BLaER1 (cell line): ENCODE results near the gene SIAH3.

Source experiments
- H3K27ac ChIP-seq: shearing (Covaris generic); formaldehyde crosslinking; 2 replicates; pipeline ENCODE4 v1.8.1; 2022
- H3K27me3 ChIP-seq: shearing (Covaris generic); formaldehyde crosslinking; 2 replicates; pipeline ENCODE4 v1.8.1; 2022
- H3K36me3 ChIP-seq: shearing (Covaris generic); formaldehyde crosslinking; 2 replicates; pipeline ENCODE4 v1.8.1; 2022
- H3K4me1 ChIP-seq: shearing (Covaris generic); formaldehyde crosslinking; 2 replicates; pipeline ENCODE4 v1.8.1; 2022
- H3K4me2 ChIP-seq: shearing (Covaris generic); formaldehyde crosslinking; 2 replicates; pipeline ENCODE4 v1.8.1; 2022
- H3K4me3 ChIP-seq: shearing (Covaris generic); formaldehyde crosslinking; 2 replicates; pipeline ENCODE4 v1.8.1; 2022
- H3K9ac ChIP-seq: shearing (Covaris generic); formaldehyde crosslinking; 2 replicates; pipeline ENCODE4 v1.8.1; 2022
- H3K9me3 ChIP-seq: shearing (Covaris generic); formaldehyde crosslinking; 2 replicates; pipeline ENCODE4 v1.8.1; 2022
- H4K20me1 ChIP-seq: shearing (Covaris generic); formaldehyde crosslinking; 2 replicates; pipeline ENCODE4 v1.8.1; 2022
- Cebpa-rat ChIP-seq: shearing (Covaris generic); IDR thresholded peaks from 2 replicates; pipeline ENCODE4 v1.8.1; 2022

Gene SIAH3, protein sequence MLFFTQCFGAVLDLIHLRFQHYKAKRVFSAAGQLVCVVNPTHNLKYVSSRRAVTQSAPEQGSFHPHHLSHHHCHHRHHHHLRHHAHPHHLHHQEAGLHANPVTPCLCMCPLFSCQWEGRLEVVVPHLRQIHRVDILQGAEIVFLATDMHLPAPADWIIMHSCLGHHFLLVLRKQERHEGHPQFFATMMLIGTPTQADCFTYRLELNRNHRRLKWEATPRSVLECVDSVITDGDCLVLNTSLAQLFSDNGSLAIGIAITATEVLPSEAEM

DNA sequence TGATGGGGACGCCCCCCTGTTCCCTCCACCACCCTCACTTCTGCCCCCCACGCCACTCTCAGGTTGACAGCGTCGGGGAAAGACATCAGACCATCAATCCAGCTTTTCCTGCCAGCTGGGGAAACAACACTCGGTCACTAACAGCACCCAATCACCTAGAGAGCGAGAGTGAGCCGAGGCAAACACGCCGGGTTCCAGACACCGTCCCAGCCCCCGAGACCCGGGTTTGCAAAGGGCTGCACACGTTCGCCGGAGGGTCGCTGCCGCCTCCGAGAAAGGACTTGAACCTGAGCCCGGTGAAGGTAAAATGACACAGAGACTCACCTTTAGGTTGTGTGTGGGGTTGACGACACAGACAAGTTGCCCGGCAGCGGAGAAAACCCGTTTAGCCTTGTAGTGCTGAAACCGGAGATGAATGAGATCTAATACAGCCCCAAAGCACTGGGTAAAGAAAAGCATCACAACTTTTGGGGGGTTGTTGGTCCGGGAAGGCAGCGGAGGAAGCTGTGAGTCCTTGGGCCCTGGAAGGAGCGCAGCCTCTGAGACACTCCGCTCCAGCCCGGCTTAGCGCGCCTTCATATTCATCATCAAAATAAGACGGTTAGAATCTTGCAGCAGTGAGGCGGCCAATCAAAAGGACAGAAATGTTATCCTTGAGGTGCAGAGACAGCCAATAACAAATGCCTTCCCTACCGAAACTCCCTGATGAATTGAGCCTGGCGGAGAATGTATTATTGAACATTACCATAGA, at the start of gene SIAH3:
SIAH3 (minus strand) TSS at position 583 of the 751 bp plus-strand sequence; CDS start at position 459, 124 bp downstream.
- no peak for TF ChIP-seq Cebpa-rat
- H4K20me1 ChIP-seq, result no peaks in the 10 kb centered on the region
- no peak within 1 kb of the TSS for H3K27ac ChIP-seq
- H3K27me3 ChIP-seq, result no peaks in the 10 kb centered on the region
- peak within 1 kb of the TSS; percentile 67 for H3K4me2 ChIP-seq
- H3K9ac ChIP-seq, result no peak within 1 kb of the TSS
- peaks cover 4% of the 10 kb centered on the region; the same call in 1 of the 2 replicates for H3K9me3 ChIP-seq
- peaks cover 46% of the 10 kb centered on the region for H3K4me1 ChIP-seq
- H3K4me3 ChIP-seq, result no peak within 1 kb of the TSS
- H3K36me3 ChIP-seq, result no peaks in the 10 kb centered on the region

DNA sequence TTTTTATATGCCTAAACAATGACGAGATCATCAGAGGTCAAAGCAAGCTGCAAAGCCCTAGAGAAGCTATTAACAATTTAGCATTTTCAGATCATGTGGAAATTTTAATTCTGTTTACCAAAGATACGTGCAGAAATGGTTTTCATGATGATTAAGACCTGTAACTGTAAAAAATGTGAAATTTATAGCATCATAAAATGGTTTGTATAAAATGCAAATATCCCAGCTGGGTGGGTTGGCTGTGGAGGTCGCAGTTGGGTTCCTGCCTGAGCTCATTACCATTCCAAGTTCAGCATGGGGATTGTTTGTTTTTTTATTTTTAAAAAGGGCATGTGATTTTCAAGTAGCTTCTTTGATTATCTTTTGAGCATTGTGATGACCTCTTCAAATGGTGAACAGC, 47.9 kb upstream of the SIAH3 start:
- no peaks in the 10 kb centered on the region for H3K4me1 ChIP-seq
- no peaks in the 10 kb centered on the region for H3K9me3 ChIP-seq
- no peak overlapping the region for H3K4me3 ChIP-seq
- H3K4me2 ChIP-seq, result no peak overlapping the region
- no peaks in the 10 kb centered on the region for H3K36me3 ChIP-seq
- H4K20me1 ChIP-seq, result no peaks in the 10 kb centered on the region
- H3K27ac ChIP-seq, result no peak overlapping the region
- H3K27me3 ChIP-seq, result no peaks in the 10 kb centered on the region
- no peak for TF ChIP-seq Cebpa-rat
- H3K9ac ChIP-seq, result no peak overlapping the region

DNA sequence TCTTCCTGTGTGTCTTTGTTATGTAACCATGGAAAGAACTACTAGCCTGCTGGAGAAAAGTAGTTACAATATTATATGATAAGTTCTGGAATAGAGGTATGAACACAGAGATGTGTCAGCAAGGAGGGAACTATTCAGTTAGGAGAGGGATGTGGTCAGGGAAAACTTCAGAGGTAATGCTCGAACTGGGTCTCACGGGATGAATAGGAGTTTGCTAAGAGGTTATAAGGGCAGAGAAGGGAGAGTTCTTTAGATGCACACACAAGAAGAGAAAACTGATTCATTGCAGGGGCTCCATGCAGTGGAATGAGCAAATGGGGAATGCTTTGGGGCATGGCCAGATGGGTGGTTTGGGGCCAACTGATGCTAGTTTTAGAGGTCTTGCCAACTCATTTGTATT, 46.0 kb upstream of the SIAH3 start:
- H3K27ac ChIP-seq, result no peak overlapping the region
- no peaks in the 10 kb centered on the region for H3K4me1 ChIP-seq
- H3K9ac ChIP-seq, result no peak overlapping the region
- H3K4me3 ChIP-seq, result no peak overlapping the region
- TF ChIP-seq Cebpa-rat, result no peak
- no peak overlapping the region for H3K4me2 ChIP-seq
- H3K27me3 ChIP-seq, result no peaks in the 10 kb centered on the region
- H3K36me3 ChIP-seq, result no peaks in the 10 kb centered on the region
- H3K9me3 ChIP-seq, result no peaks in the 10 kb centered on the region
- H4K20me1 ChIP-seq, result no peaks in the 10 kb centered on the region

DNA sequence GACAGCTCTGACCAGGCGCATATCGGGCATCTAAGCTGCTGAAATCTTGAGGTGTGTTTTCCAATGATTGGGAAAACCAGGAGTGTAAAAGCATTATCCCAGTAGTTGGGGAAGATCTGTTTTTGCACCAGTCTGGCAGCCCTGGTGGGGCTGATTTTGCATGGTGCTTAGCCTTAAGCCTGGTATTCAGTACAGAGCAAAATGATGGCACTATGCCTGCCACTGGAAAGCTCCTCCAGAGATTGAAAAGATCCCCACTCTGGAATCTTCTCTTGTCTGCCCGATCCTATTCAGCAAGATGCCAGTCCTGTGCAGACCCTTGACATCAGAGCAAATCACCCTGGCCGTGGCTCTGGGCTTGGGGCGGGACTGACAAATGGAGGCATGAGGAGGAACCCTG, 44.7 kb upstream of the SIAH3 start:
- no peak overlapping the region for H3K4me3 ChIP-seq
- no peaks in the 10 kb centered on the region for H3K27me3 ChIP-seq
- no peaks in the 10 kb centered on the region for H3K36me3 ChIP-seq
- H3K4me1 ChIP-seq, result no peaks in the 10 kb centered on the region
- H4K20me1 ChIP-seq, result no peaks in the 10 kb centered on the region
- no peak overlapping the region for H3K27ac ChIP-seq
- H3K9ac ChIP-seq, result no peak overlapping the region
- H3K4me2 ChIP-seq, result no peak overlapping the region
- H3K9me3 ChIP-seq, result no peaks in the 10 kb centered on the region
- no peak for TF ChIP-seq Cebpa-rat

GRCh38 chr13:45895881-45896280, 44.3 kb upstream of the SIAH3 start:
- Histone ChIP-seq H4K20me1 (no peaks in the 10 kb centered on the region), H3K4me3 (no peak overlapping the region), H3K9me3 (no peaks in the 10 kb centered on the region), H3K36me3 (no peaks in the 10 kb centered on the region), H3K27ac (no peak overlapping the region), H3K27me3 (no peaks in the 10 kb centered on the region), H3K4me1 (no peaks in the 10 kb centered on the region), H3K4me2 (no peak overlapping the region), H3K9ac (no peak overlapping the region)
- TF ChIP-seq Cebpa-rat, result no peak

- H3K4me2 ChIP-seq, result no peak overlapping the region
- no peaks in the 10 kb centered on the region for H4K20me1 ChIP-seq
- H3K9ac ChIP-seq, result no peak overlapping the region
- TF ChIP-seq Cebpa-rat, result no peak
- no peaks in the 10 kb centered on the region for H3K9me3 ChIP-seq
- no peak overlapping the region for H3K4me3 ChIP-seq
- no peaks in the 10 kb centered on the region for H3K4me1 ChIP-seq
- H3K27ac ChIP-seq, result no peak overlapping the region
- no peaks in the 10 kb centered on the region for H3K27me3 ChIP-seq
- no peaks in the 10 kb centered on the region for H3K36me3 ChIP-seq
Measured at GRCh38 chr13:45892513-45892912, 41.0 kb upstream of the SIAH3 start.

DNA sequence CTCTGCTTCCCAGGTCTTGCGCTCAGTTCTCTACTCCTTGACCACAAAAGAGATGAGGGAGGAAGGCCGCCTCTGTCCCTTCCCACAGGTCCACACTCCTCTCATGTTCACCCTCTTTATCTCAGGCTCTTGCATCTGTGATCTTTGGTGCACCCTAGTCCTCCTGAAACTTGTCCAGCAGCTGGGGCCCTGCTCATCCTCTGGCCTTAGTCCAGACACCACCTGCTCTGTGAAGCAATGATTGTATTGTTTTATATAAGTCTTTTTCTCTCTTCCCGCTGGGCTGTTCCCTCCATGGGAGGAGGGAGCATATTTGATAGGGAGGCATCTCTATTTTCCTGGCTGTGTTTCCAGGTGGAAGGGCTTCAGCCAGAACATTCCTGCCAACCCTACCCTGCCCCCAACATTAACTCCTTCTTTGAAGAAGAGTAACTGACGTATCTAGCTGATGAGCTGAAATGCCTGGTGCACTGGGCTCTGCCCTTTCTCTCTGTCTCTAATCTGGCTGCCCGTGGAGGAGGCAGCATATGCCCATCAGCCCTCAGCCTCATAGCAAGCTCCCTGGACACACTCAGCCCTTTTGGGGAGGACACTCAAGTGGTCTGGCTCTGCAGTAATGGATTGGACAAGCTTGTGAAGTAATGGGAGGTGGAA, 38.2 kb upstream of the SIAH3 start:
- TF ChIP-seq Cebpa-rat, result no peak
- H3K4me3 ChIP-seq, result no peak overlapping the region
- no peaks in the 10 kb centered on the region for H3K36me3 ChIP-seq
- H3K4me1 ChIP-seq, result no peaks in the 10 kb centered on the region
- H3K9me3 ChIP-seq, result no peaks in the 10 kb centered on the region
- no peak overlapping the region for H3K9ac ChIP-seq
- H3K27ac ChIP-seq, result no peak overlapping the region
- H3K4me2 ChIP-seq, result no peak overlapping the region
- H3K27me3 ChIP-seq, result no peaks in the 10 kb centered on the region
- H4K20me1 ChIP-seq, result no peaks in the 10 kb centered on the region

DNA sequence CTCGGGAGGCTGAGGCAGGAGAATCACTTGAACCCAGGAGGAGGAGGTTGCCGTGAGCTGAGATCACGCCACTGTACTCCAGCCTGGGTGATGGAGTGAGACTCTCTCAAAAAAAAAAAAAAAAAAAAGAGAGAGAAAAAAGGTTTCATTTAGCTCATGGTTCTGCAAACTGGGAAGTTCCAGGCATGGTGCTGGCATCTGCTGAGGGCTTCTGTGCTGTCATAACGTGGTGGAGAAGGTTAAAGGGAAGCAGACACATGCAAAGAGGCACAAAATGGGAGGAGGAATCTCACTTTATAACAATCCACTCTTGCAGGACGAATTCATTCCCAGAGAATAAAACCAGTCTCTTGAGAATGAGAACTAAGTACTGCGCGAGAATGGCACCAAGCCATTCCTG, 34.9 kb upstream of the SIAH3 start:
- H3K4me3 ChIP-seq, result no peak overlapping the region
- H3K36me3 ChIP-seq, result no peaks in the 10 kb centered on the region
- no peaks in the 10 kb centered on the region for H4K20me1 ChIP-seq
- TF ChIP-seq Cebpa-rat, result no peak
- H3K27ac ChIP-seq, result no peak overlapping the region
- H3K9ac ChIP-seq, result no peak overlapping the region
- H3K4me2 ChIP-seq, result no peak overlapping the region
- no peaks in the 10 kb centered on the region for H3K27me3 ChIP-seq
- H3K4me1 ChIP-seq, result peaks cover 9% of the 10 kb centered on the region; the same call in 1 of the 2 replicates
- no peaks in the 10 kb centered on the region for H3K9me3 ChIP-seq

GRCh38 chr13:45885194-45885593, 33.6 kb upstream of the SIAH3 start:
- Histone ChIP-seq H3K4me2 (no peak overlapping the region), H3K36me3 (no peaks in the 10 kb centered on the region), H3K27ac (no peak overlapping the region), H3K27me3 (no peaks in the 10 kb centered on the region), H4K20me1 (no peaks in the 10 kb centered on the region), H3K4me3 (no peak overlapping the region), H3K9me3 (no peaks in the 10 kb centered on the region), H3K4me1 (peaks cover 9% of the 10 kb centered on the region; the same call in 1 of the 2 replicates), H3K9ac (no peak overlapping the region)
- no peak for TF ChIP-seq Cebpa-rat

- Histone ChIP-seq H3K4me3 (no peak overlapping the region), H3K36me3 (no peaks in the 10 kb centered on the region), H3K9ac (no peak overlapping the region), H3K9me3 (no peaks in the 10 kb centered on the region), H3K27me3 (no peaks in the 10 kb centered on the region), H3K4me2 (peak overlapping the region; percentile 25), H3K27ac (no peak overlapping the region), H3K4me1 (peaks cover 9% of the 10 kb centered on the region; the same call in 1 of the 2 replicates), H4K20me1 (no peaks in the 10 kb centered on the region)
- TF ChIP-seq Cebpa-rat, result no peak
Measured at GRCh38 chr13:45882626-45883025, 31.1 kb upstream of the SIAH3 start.
